ENCODE measurements around the gene LGALS3BP. TPM values are rescaled to one million over a fixed set of nuclear protein-coding genes. Genes with fewer than 3 reads are reported as not detected.

Gene LGALS3BP
- total and polyA plus RNA-seq, 10 donors, result 33.6 to 188 (median 100) TPM

DNA sequence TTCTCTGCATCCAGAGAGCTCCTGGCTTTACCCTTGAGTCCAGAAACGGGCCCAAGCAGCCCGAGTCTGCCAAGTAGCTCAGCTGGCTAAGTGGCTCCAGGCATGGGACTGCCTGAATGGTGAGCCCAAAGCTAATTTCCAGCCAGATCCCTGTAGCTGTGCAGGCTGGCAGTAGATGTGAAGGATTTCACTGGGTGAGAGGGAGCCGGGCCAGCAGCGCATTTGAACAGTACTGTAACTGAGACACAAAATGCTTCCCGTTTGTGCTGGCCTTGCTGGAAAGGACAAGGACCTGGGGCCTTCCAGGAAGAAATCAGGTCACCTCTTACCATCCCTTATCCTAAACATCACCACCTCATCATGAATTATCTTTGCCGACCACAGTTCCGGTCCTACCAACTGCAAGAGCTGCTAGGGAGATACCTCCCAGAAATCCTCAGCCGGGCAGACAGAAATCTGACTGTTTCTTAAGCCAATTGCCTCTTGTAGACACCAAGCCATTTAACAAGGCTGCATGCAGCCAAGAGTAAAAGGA lies 58.2 kb downstream of the LGALS3BP start:
- 52 to 83% (median 69%) methylated on average over 7 to 8 of the region's 8 CpGs for WGBS, 5 donors
- Histone ChIP-seq H3K27me3 (replicated peaks in 1 of 7) (peaks cover 0 to 28% (median 3%) of the 10 kb centered on the region in 7 donors), H3K4me3 (peak overlapping the region in 1 of 8 donors; percentile 86), H3K4me1 (peaks cover 24 to 94% (median 81%) of the 10 kb centered on the region in 6 donors), H3K9me3 (no peaks in the 10 kb centered on the region), H3K36me3 (peaks cover 0 to 11% (median 0%) of the 10 kb centered on the region in 6 donors), H3K27ac (peak overlapping the region in 6 of 8 donors; percentile 47 to 97 (median 95))
- intact Hi-C loops (cut with DNase I; ENCODE audit: low total_unique reads), result loop anchor here (10.0 kb wide), 1 partner anchor 47 kb away; no protein-coding TSS in a partner anchor
- TF ChIP-seq POLR2AphosphoS5 (IDR thresholded peaks at IDR 0.05), result no peak
- TF ChIP-seq, protein P1, sequence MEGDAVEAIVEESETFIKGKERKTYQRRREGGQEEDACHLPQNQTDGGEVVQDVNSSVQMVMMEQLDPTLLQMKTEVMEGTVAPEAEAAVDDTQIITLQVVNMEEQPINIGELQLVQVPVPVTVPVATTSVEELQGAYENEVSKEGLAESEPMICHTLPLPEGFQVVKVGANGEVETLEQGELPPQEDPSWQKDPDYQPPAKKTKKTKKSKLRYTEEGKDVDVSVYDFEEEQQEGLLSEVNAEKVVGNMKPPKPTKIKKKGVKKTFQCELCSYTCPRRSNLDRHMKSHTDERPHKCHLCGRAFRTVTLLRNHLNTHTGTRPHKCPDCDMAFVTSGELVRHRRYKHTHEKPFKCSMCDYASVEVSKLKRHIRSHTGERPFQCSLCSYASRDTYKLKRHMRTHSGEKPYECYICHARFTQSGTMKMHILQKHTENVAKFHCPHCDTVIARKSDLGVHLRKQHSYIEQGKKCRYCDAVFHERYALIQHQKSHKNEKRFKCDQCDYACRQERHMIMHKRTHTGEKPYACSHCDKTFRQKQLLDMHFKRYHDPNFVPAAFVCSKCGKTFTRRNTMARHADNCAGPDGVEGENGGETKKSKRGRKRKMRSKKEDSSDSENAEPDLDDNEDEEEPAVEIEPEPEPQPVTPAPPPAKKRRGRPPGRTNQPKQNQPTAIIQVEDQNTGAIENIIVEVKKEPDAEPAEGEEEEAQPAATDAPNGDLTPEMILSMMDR (IDR thresholded peaks at IDR 0.05 in 8 of 11, conservative IDR thresholded peaks at IDR 0.05 in 3 of 11), result no peak
- no peak for TF ChIP-seq POLR2A (IDR thresholded peaks at IDR 0.05)
- no peak for DNase-seq

Other genes starting within 250 kb of the LGALS3BP start
- 100 to 1,000 TPM; 119 to 169 (median 138) TPM for gene CYTH1, start 197.7 kb downstream of the LGALS3BP start, total RNA-seq
- 100 to 1,000 TPM in 1 of 3 donors, 10 to 100 TPM in 2; 66.9 to 102 (median 79.4) TPM for gene CYTH1, start 197.7 kb downstream of the LGALS3BP start, polyA plus RNA-seq
- 10 to 100 TPM; 38.0 to 95.0 (median 60.1) TPM for gene USP36, start 139.1 kb downstream of the LGALS3BP start, total RNA-seq
- gene USP36, start 139.1 kb downstream of the LGALS3BP start, polyA plus RNA-seq, result 10 to 100 TPM; 13.4 to 26.1 (median 25.0) TPM
- gene CEP295NL, start 76.7 kb downstream of the LGALS3BP start, total RNA-seq, result 10 to 100 TPM in 3 of 7 donors, 1 to 10 TPM in 4; 5.7 to 19.3 (median 9.9) TPM
- gene CEP295NL, start 76.7 kb downstream of the LGALS3BP start, polyA plus RNA-seq, result 1 to 10 TPM in 1 of 3 donors, under 1 TPM in 2; 0.03 to 3.0 (median 0.09) TPM
- 100 to 1,000 TPM; 164 to 333 (median 198) TPM for gene TIMP2, start 54.5 kb downstream of the LGALS3BP start, total RNA-seq
- gene TIMP2, start 54.5 kb downstream of the LGALS3BP start, polyA plus RNA-seq, result 10 to 100 TPM; 16.3 to 42.2 (median 26.9) TPM
- 10 to 100 TPM; 48.1 to 76.6 (median 61.2) TPM for gene CANT1, start 29.8 kb upstream of the LGALS3BP start, total RNA-seq
- 10 to 100 TPM; 11.2 to 22.1 (median 12.3) TPM for gene CANT1, start 29.8 kb upstream of the LGALS3BP start, polyA plus RNA-seq
- gene C1QTNF1, start 44.2 kb upstream of the LGALS3BP start, total RNA-seq, result 100 to 1,000 TPM in 1 of 7 donors, 10 to 100 TPM in 6; 26.5 to 101 (median 69.9) TPM
- gene C1QTNF1, start 44.2 kb upstream of the LGALS3BP start, polyA plus RNA-seq, result 10 to 100 TPM; 14.7 to 29.1 (median 25.3) TPM
- 100 to 1,000 TPM in 3 of 7 donors, 10 to 100 TPM in 4; 54.7 to 148 (median 99.4) TPM for gene ENGASE, start 94.9 kb upstream of the LGALS3BP start, total RNA-seq
- gene ENGASE, start 94.9 kb upstream of the LGALS3BP start, polyA plus RNA-seq, result 100 to 1,000 TPM in 1 of 3 donors, 10 to 100 TPM in 2; 25.0 to 101 (median 43.6) TPM

All from spleen (tissue), 11 donors.